GM21786 (cell line): ENCODE measurements around the gene HOMER1.

ENCODE experiments used
- ATAC-seq: cut with Tn5 transposase; IDR thresholded peaks from one replicate; pipeline ENCODE4 v1.9.1; 2021; ENCODE audit not compliant: unreplicated experiment

HOMER1 gene, protein sequence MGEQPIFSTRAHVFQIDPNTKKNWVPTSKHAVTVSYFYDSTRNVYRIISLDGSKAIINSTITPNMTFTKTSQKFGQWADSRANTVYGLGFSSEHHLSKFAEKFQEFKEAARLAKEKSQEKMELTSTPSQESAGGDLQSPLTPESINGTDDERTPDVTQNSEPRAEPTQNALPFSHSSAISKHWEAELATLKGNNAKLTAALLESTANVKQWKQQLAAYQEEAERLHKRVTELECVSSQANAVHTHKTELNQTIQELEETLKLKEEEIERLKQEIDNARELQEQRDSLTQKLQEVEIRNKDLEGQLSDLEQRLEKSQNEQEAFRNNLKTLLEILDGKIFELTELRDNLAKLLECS

DNA sequence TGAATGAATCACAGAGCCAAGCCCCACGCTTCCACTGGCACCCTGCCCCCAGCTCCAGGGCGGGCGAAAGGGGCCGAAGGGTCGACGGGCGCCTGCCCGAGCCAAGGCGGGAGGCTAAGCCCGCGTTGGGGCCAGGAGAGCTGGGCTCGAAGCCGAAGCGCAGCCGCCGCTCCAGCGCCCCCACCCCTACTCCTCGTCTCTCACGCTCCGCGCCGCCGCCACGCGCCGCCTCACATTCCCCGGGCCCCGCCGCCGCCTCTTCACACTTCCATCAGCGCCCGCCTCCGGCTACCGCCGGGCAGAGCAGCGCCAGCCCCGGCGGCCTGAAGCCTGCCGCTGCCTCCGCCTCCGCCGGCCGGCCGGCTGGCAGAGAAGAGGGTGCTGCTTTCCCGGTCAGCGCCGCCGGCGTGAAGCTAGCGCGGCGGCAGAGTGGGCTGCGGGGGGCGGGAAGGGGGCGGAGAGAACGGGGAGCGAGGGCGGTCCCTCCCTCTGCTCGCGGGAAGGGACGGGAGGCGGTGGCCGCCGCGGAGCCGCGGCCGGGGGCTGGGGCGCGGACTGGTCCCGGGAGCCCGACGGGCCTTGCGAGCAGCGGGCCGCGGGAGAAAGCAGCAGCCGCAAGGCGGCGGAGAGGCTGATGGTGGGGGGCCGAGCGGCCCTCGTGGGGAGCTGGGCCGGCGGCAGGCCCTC is at the start of gene HOMER1:
Gene HOMER1, minus strand, starts transcription at position 431 of the 687 bp plus-strand sequence. CDS start 1,360 bp downstream, outside the sequence.
- peak; percentile 48 for ATAC-seq

DNA sequence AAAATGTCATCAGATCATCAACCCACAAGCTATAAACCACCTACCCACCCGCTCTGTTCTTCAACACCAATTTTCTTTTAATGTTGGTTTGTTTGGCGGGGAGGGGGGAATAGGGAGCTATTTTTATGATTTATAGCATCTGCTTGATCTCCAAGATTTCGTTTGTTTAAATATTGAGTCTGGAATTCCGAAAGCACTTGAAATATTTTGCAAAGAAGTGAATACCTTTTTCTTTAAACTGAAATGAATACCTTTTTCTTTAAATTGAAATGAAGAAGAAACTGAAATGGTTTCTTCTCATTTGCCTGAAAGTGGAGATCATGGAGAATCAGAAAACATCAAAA is 49.3 kb upstream of the HOMER1 start:
- ATAC-seq: no peak

DNA sequence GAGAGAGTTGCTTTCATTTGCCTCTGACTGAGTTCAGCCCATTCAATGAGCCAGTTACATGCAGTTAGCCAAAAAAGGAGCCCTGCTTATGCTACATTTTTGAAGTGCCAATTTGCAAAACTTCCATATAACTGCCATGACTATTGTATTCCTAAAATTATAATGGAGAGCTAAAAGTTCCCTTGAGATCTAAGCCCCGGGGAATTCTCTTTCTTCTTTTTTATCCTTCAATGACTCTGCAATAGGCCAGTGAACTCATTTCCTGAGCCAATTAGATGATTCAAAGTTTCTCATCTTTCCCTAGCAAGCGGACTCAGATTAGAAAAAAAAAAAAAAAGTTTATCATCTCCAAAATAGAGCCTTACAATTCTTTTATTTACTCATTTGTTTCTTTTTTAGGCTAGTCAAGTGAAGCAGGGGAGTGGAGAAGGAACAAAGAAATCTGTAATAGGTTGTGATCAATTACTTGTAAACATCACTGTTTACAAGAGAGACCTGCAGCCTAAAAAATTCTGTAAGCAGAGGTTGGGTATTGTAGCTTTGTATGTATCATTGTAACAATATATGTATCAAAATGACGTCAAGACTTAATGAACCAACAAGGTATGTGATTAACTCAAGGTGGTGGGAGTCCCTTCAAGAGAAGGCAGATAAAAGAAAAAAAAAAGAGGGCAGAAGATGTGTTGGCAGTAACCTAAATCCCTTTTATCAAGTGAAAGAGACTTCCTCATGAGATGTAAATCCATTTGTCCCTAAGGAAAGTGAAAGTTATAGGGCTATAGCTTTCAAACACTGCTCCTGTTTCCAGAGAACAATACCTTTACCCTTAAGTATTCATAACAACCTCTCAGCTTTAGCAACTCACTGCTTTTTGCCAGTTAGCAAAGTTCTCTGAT is 48.7 kb upstream of the HOMER1 start:
- no peak for ATAC-seq

DNA sequence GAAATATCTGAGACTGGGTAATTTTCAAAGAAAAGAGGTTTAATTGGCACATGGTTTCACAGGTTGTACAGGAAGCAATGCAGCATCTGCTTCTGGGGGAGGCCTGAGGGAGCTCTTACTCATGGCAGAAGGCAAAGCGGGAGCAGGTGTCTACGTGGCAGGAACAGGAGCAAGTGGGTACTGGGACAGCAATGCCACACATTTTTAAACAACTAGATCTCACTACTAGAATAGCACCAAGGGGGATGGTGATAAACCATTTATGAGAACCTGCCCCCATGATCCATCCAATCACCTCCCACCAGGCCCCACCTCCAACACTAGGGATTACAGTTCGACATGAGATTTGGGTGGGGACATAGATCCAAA is 47.6 kb upstream of the HOMER1 start:
- ATAC-seq: peak; percentile 52

DNA sequence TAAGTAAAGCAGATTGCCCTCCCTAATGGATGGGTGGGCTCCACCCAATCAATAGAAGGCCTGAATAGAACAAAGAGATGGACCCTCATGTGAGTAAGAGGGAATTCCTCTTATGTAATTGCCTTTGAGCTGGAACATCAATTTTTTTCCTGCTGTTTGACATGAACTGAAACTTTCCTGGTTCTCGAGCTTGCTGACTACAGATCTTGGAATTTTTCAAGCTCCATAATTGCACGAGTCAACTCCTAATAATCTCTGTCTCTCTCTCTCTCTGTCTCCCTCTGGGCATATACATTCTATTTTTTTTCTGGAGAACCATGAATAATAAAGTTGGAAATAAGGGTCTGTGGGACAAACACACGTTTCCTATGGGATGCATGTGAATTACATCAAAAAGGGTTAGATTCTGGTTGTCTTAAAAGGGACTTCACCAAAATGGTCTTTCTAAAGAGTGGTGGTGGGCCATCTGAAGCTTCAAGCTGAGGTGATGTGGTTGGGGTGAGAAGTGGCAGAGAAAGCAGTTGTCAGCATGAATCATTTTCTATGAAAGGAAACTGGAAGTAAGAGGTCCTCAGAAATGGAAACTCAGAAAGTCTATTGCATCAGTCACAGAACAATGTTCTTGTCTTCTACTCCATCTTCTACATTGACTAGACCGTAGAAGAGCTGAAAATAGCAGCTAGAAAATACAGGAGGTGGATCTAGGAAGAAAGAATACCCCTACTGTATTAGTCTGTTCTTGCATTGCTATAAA is 47.0 kb upstream of the HOMER1 start:
- peak; percentile 85 for ATAC-seq

DNA sequence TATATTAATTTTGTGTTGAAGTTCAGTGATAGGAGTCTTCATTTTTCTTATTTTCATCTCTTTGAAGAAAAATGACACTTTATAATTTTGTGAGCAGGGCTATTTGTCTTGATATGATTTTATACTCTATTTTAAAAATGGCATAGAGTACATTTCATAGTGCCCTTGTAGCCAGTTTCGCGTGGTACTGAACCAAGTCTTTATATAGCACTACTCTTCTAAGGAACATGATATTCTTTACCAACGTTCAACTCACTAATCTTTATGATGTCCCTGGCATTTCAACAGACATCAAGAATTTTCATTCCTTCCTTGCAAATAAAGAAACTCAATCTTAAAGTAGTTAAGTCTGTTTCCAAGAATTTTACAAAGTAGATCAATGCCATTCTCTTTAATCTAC is 41.5 kb upstream of the HOMER1 start:
- ATAC-seq: no peak

DNA sequence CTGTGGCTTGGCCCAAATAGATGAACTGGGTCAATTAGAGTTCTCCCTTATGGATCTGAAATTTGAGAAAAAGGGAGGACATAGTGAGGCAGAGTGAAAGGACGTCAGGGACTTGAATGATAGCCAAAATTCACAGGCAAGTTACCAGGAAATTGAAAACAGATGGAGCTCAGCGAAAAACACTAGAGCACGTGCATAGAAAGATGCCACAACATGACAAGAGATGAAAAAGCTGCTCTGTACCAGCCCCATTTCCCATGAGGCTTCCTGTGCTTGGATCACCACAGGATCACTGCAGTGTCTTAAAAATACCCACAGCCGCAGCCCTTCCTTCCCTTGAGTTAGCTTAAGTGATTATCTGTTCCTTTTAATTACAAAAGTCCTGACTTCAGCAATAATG is 39.0 kb upstream of the HOMER1 start:
- no peak for ATAC-seq

DNA sequence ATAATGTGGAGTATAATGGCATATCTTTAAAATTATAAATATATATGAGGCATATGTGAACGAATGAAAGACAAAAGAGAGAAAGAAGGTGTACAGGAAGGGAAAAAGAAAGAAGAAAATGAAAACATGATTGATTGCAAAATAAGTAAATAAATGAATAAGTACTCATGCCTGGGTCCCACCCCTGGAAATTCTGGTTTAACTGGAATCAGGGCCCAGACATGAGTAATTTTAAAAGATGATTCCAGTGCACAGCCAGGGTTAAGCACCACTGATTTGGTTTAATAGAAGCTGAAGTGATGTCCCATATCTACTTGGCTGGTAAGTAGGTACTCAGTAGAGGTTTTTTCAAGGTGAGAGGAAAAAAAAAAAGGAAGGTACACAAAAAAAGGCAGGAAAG is 34.0 kb upstream of the HOMER1 start:
- ATAC-seq: no peak

DNA sequence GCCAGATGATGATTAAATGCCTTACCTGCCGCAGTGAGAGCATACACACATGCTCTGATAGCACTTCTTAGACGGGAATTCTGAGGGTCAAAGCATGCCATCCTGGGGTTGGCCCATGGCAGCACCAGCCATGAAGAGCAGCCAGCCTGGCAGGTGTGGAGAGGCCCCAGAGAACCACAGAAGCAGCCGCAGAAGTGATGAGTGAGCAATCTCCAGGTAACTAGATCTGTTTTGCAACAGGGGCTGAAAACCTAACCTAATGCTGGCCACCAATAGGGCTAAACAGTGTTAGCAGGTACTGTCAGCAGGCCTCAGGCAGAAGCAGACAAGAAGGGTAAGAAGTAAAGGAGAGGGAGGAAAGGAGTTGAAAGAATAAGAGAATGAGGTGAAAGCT is 33.5 kb upstream of the HOMER1 start:
- no peak for ATAC-seq

DNA sequence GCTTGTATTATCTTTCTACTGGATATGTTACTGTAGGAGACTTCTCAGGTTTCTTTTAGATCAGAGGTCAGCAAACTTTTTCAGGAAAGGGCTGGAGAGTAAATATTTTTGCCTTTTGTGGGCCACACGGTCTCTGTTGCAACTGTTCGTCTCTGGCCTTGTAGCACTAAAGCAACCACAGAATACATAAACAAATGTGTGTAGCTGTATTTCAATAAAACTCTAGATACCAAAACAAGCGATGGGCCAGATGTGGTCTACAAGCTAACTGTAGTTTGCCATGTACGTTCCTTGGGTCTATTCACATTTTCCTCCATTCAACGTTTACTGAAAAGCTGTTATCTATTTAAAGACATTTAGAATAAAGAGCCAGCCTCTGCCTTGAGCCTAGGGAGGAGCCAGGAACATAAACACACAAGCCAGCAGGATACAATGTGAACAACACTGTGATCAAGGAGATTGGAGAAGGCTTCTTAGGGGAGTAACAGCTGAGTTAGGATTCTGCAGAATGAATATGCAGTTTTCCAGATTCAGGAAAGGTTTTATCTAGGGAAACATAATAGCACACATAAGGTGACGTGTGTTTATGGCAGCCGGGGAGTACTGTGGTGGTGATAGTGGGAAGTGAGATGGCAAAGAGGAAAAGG is 33.0 kb upstream of the HOMER1 start:
- ATAC-seq: no peak

DNA sequence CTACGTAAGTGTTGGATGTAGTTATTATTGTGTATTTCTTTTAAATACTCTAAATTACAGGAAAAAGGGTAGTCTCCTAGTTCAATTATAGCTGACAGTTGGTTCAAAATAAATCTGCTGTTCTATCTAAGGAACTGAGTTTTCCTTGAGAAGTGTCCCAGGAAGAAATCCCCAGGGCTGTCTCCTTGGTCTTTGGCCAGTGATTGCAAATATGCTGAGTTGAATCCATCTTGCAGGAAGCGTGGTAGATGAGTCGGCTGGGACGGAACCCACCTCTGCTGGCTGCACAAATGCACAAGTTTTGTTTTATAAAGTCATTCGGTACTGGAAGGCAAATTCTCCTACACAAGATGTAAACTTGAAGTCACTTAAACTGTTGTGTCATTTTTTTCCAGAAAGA is 30.2 kb upstream of the HOMER1 start:
- no peak for ATAC-seq

DNA sequence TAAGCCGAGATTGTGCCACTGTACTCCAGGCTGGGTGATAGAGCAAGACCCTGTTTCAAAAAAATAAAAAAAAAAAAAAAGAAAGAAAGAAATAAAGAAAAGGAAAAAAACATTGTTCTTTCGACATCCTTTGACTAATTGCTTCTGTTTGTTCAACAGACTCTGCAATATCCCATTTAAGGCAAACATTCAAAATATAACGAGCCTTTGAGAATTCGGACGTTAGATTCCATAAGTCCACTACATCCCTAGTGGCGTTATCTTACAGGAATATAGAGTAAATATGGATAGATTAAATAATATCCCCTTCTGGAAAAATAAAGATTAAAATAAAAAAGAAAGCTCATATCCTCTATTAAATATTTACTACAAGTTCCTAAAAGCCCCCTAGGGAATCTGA is 27.0 kb upstream of the HOMER1 start:
- no peak for ATAC-seq

DNA sequence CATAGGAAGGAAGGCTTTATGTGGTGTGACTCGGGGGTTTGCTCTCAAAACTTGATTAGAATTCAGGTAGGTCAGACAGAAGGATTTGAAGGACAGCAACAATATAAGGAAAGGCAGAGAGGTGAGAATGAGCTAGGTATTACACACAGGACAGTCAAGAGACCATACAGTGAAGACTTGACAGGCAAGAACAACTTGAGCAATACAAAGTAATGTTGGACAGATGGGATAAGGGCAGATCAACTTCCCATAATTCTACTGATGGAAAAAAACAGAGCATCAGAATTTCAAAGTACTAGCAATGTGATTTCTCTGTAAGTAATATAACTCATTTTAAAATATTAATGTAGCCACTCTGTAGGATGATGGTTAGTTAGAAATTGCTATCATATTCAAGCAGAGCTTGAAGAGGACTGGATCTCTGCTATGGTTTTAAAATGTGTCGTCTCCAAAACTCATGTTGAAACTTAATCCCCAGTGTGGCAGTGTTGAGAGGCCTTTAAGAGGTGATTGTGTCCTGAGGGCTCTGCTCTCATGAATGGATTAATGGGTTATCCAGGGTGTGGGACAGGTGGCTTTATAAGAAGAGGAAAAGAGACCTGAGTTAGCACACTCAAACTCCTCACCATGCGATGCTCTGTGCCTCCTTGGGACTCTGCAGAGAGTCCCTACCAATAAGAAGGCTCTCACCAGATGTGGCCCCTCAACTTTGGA is 22.4 kb upstream of the HOMER1 start:
- no peak for ATAC-seq

DNA sequence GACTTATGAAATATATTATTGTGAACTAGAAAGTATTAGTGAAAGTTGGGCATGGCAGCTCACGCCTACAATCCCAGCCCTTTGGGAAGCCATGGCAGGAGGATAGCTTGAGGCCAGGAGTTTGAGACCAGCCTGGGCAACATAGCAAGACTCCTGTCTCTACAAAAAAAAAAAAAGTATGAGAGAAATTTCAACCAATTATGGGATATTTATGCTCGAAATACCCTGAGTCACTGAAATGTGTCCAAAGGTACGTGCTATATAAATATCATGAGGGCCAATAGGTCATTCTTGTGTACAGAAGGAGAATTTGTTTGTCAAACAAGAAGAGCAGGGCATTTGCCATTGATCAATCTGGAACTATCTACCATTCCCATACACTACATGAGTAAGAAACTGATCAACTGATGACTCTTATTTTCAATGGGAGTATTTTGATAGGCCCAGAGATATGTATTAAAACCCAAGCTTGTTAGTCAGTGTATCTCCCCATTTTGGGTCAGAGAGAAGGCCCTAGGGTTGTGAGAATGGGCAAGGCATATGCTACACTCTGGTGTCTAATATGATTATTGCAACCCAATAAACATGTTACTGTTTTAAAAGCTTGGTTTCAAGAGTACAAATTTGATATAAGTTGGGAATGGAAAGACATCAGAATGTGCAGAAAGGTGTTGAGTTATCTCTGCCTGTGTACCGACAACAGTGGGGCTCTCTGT is 21.7 kb upstream of the HOMER1 start:
- no peak for ATAC-seq

DNA sequence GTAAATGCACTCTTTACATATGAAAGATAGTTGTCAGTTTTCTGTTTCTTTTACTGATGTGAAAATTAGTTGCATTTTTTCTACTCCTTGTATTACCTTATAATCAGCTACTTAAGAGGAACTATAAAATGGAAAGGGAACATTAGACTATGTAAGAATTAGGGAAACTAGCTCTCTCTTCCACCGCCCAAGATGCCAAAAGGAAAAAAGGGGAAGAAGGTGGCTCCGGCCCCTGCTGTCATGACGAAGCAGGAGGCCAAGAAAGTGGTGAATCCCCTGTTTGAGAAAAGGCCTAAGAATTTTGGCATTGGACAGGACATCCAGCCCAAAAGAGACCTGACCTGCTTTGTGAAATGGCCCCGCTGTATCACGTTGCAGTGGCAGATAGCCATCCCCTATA is 15.2 kb upstream of the HOMER1 start:
- no peak for ATAC-seq

DNA sequence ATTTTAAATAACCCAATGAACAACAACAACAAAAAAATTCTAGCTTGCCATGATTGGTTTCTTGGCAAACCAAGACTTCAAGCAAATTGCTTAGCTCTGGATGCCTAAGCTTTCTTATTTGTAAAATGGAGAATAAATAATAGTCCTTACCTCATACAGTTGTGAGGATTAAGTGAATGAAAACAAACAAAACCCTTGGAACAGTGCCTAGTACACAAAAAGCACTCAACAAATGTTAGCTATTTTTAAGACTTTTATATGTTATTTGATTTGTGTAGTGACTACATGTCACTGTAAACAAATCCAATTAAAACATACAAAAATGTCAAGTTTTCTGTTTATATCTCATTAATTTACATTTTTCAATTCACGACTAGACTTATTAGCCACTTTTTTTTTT is 13.5 kb upstream of the HOMER1 start:
- ATAC-seq: no peak

DNA sequence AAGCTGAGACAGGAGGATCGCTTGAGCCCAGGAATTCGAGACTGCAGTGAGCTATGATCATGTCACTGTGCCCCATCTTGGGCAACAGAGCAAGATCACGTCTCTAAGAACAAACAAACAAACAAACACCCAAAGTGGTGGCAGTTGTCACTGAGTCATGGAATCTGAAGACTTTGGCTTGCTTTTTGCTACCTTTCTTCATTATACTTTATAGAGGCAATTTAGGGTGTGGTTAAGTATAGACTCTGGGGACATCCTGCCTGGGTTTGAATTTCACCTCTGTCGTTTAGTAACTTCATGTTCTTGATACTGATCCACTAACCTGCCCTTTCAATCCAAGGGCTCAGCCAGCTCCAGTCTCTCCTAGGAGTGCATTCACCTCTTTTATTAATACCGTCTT is 13.0 kb upstream of the HOMER1 start:
- ATAC-seq: no peak

DNA sequence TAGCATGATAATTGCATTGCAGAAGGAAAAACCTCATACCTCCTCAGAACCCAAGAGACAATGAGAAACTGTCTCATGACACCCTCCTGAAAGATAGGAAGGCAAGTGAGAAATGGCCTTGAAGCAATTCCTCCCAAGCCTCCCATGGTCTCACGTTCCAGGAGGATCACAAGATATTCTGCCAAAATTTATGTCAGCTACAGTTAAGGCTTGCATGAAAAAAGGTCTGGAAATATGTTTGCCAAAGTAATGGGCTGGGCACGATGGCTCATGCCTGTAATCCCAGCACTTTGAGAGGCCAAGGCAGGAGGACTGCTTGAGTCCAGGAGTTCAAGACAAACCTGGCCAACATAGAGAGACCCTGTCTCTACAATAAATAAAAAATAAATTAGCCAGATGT is 12.6 kb upstream of the HOMER1 start:
- no peak for ATAC-seq

DNA sequence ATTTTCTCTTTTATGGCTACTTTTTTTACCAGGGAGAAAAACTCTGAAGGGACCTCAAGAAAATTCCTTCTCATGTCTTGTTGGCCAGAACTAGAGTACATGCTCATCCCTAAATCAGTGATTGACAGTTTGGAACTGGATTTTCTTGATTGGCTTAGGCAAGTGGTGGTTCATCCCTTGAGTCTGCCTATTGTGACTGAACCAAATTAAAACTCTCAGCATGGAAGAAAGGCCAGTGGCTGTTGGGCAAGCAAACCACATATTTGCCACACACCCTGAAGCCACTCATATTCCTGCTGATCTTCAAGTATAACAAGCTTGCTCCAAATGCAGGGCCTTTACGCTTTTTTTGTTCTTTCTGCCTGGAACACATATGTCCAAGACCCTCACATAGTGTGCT is 7.2 kb upstream of the HOMER1 start:
- ATAC-seq: no peak
